NCI-H1417 treated with DMSO at 0.1 percent for 48 hours (cell line): Measurements from ENCODE around the gene SMC6.

Experiments used
- DNase-seq: peaks from one replicate; lab custom pipeline; 2025; lab: John Stamatoyannopoulos, UW

SMC6 gene

GRCh38 chr2:17753803-17754663 lies at the start of gene SMC6, which contains the start of gene GEN1:
SMC6 (minus strand) TSS chr2:17753810; CDS start chr2:17745946, 7,864 bp downstream.
GEN1 (plus strand) TSS chr2:17754138; CDS start chr2:17759944, 5,806 bp downstream.
- peak; percentile 88 for DNase-seq

GRCh38 chr2:17800693-17801458 lies 47.3 kb upstream of the SMC6 start:
- DNase-seq, result no peak

- DNase-seq, result no peak
Measured at GRCh38 chr2:17800219-17800618, 46.6 kb upstream of the SMC6 start.

- no peak for DNase-seq
Measured at GRCh38 chr2:17799301-17800120, 45.9 kb upstream of the SMC6 start.

GRCh38 chr2:17798338-17798737 lies 44.7 kb upstream of the SMC6 start:
- DNase-seq, result no peak

- no peak for DNase-seq
Measured at GRCh38 chr2:17795309-17795708, 41.7 kb upstream of the SMC6 start.

- no peak for DNase-seq
Measured at GRCh38 chr2:17793803-17794354, 40.3 kb upstream of the SMC6 start.

GRCh38 chr2:17793296-17793695 lies 39.7 kb upstream of the SMC6 start:
- DNase-seq, result no peak

- DNase-seq, result no peak
Measured at GRCh38 chr2:17792515-17792914, 38.9 kb upstream of the SMC6 start.

GRCh38 chr2:17791817-17792130 lies 38.2 kb upstream of the SMC6 start:
- DNase-seq, result no peak

GRCh38 chr2:17791121-17791816 lies 37.7 kb upstream of the SMC6 start:
- no peak for DNase-seq

GRCh38 chr2:17790536-17790935 lies 36.9 kb upstream of the SMC6 start:
- DNase-seq, result no peak

GRCh38 chr2:17788773-17789172 lies 35.2 kb upstream of the SMC6 start:
- no peak for DNase-seq

GRCh38 chr2:17786727-17787126 lies 33.1 kb upstream of the SMC6 start:
- no peak for DNase-seq

- no peak for DNase-seq
Measured at GRCh38 chr2:17781482-17781881, 27.9 kb upstream of the SMC6 start.

GRCh38 chr2:17780546-17780945 lies 26.9 kb upstream of the SMC6 start:
- no peak for DNase-seq

- DNase-seq, result no peak
Measured at GRCh38 chr2:17772532-17772931, 18.9 kb upstream of the SMC6 start.

- DNase-seq, result no peak
Measured at GRCh38 chr2:17771956-17772355, 18.3 kb upstream of the SMC6 start.

GRCh38 chr2:17768894-17769293 lies 15.3 kb upstream of the SMC6 start:
- DNase-seq, result no peak

GRCh38 chr2:17765398-17765797 lies 11.8 kb upstream of the SMC6 start:
- DNase-seq, result no peak

GRCh38 chr2:17763641-17764333 lies 10.2 kb upstream of the SMC6 start:
- DNase-seq, result no peak
